H1 (cell line): ENCODE data around the gene TLE4. TPM values are rescaled to one million over a fixed set of nuclear protein-coding genes. Genes with fewer than 3 reads are reported as not detected.

Experiments
- CHD1 ChIP-seq: IDR thresholded peaks from 2 replicates; pipeline ENCODE4 v1.6.1; 2012; ENCODE audit warnings: low read depth, low read length, improper control_type of control experiment
- KDM4A ChIP-seq: IDR thresholded peaks from one replicate; pipeline ENCODE4 v1.7.1; 2012; ENCODE audit warnings: low read depth, mild to moderate bottlenecking, moderate library complexity, low read length, inconsistent platforms; ENCODE audit not compliant: severe bottlenecking
- polyA plus RNA-seq, 7 experiments: library from polyadenylated mRNA; depleted of rRNA in 3 of 7; stranded (reverse) in 5 of 7; unstranded in 2 of 7; fragments of >200 nt in 5 of 7; fragments of 200-250 nt in 2 of 7; gene quantifications; 1 replicate in 5 of 7; 2 replicates in 1 of 7; 4 replicates in 1 of 7; pipeline versions ENCODE4 v1.2.1 to v1.2.3, GENCODE V29; 2011 to 2013; ENCODE audit warnings: missing spikeins in 2 of 7, mixed read lengths in 2 of 7
- total RNA-seq: library from RNA; stranded (reverse); fragmentation: NEBNext Ultra II Directional; extraction: Animal tissue kit (Norgen Biotek cat#: 25700); gene quantifications from 2 replicates; pipeline ENCODE4 v1.2.1, GENCODE V29; 2021
- TF ChIP-seq, protein P1 (sequence below): IDR thresholded peaks from 2 replicates; pipeline ENCODE4 v1.6.1; 2012; ENCODE audit warnings: low read length, inconsistent platforms

The TLE4 gene
- total and polyA plus RNA-seq, 2 of the 8 experiments (the other 6 are each of a cell fraction or from before 2014, with no cell fraction given) = 32.4 to 36.9 TPM

DNA sequence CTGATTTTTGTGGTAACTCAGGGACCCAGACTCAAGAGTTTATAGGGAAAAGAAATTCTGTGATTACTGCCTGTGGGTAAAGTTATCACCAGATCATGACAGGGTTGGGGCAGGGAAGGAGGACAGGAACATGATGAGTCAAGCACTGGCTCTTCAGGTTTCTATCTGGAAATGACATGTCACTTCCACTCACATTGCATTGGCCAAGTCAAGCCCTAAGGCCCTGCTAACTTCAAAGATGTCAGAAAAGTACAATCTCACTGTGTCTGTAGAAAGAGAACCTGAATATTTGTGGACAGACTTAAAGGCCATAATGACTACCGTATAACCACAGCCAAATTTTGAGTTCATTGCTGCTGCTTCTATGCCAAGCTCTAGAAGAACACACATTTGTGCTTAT, 187.7 kb downstream of the TLE4 start (continued):
- TF ChIP-seq, protein P1, sequence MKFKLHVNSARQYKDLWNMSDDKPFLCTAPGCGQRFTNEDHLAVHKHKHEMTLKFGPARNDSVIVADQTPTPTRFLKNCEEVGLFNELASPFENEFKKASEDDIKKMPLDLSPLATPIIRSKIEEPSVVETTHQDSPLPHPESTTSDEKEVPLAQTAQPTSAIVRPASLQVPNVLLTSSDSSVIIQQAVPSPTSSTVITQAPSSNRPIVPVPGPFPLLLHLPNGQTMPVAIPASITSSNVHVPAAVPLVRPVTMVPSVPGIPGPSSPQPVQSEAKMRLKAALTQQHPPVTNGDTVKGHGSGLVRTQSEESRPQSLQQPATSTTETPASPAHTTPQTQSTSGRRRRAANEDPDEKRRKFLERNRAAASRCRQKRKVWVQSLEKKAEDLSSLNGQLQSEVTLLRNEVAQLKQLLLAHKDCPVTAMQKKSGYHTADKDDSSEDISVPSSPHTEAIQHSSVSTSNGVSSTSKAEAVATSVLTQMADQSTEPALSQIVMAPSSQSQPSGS = no peak
- no peak for TF ChIP-seq CHD1
- TF ChIP-seq KDM4A = no peak
- TF ChIP-seq, all 59 proteins: peak for 0
